Endothelial cell of umbilical vein (primary cell): ENCODE data around the gene SEMA5A. TPM values are rescaled to one million over a fixed set of nuclear protein-coding genes. Genes with fewer than 3 reads are reported as not detected.

Experiments used
- BruUV-seq: library from RNA; stranded (reverse); fragments of 400-500 nt; replicated peaks from 2 replicates; lab custom pipeline; 2021; lab: Mats Ljungman, UMichigan
- CTCF ChIA-PET: fragments of 300-600, 350-600 bp; sonication (Branson Sonifier 250); formaldehyde crosslinking; loops from one replicate; lab custom pipeline; 2021; ENCODE audit warnings: antibody characterized with exemption, inconsistent platforms; lab: Charles Lee
- POLR2A ChIA-PET: fragments of 300-600, 350-600 bp; sonication (Branson Sonifier 250); formaldehyde crosslinking; loops from one replicate; lab custom pipeline; 2021; ENCODE audit warnings: antibody characterized with exemption, inconsistent platforms; lab: Charles Lee
- DNase-seq: peaks from one replicate; pipeline ENCODE4 v3.0.0-alpha.2; 2011; ENCODE audit warnings: low read depth, low spot score
- FAIRE-seq: peaks from 2 replicates; lab custom pipeline; 2011; peaks lifted over from hg19 to GRCh38; lab: Jason Lieb, UNC
- H2AFZ ChIP-seq: 2 replicates; pipeline ENCODE4 v1.6.0; 2012; ENCODE audit warnings: low read depth, low read length, control low read depth, inconsistent platforms
- H3K27ac ChIP-seq: 2 replicates; pipeline ENCODE4 v1.5.1; 2011; ENCODE audit warnings: low read depth, mild to moderate bottlenecking, control low read depth, low read length, moderate library complexity; ENCODE audit not compliant: insufficient read depth
- H3K27me3 ChIP-seq, 2 experiments: 2 replicates each; pipeline versions ENCODE4 v1.6.0 to v1.6.1; 2011; ENCODE audit warnings: low read length in 2 of 2, mixed read lengths in 1 of 2; ENCODE audit not compliant: control insufficient read depth in 2 of 2, insufficient read depth in 2 of 2
- H3K36me3 ChIP-seq, 2 experiments: 2 replicates in 1 of 2; 3 replicates in 1 of 2; pipeline ENCODE4 v1.5.1; 2011; ENCODE audit warnings: low read length in 2 of 2, mild to moderate bottlenecking in 1 of 2, moderate library complexity in 1 of 2; ENCODE audit not compliant: control insufficient read depth in 2 of 2, insufficient read depth in 2 of 2; ENCODE audit errors: extremely low read depth in 1 of 2
- H3K4me1 ChIP-seq: 3 replicates; pipeline ENCODE4 v1.5.1; 2011; ENCODE audit warnings: mild to moderate bottlenecking, low read length; ENCODE audit not compliant: control insufficient read depth, insufficient read depth; ENCODE audit errors: extremely low read depth
- H3K4me2 ChIP-seq: 2 replicates; pipeline ENCODE4 v1.6.1; 2011; ENCODE audit warnings: low read length, control low read depth, mixed read lengths; ENCODE audit not compliant: insufficient read depth
- H3K4me3 ChIP-seq, 3 experiments: fragments of 200-600 bp in 1 of 3; sonication (generic), shearing (Covaris generic) in 1 of 3; replicated peaks in 1 of 3; 2 replicates each; pipeline ENCODE4 v1.5.1; 2011 to 2016; ENCODE audit warnings: control low read depth in 3 of 3, low read length in 3 of 3, mild to moderate bottlenecking in 2 of 3, inconsistent platforms in 1 of 3, low read depth in 1 of 3, moderate library complexity in 1 of 3; ENCODE audit not compliant: insufficient read depth in 1 of 3
- H3K79me2 ChIP-seq: 2 replicates; pipeline ENCODE4 v1.6.0; 2012; ENCODE audit warnings: low read length, inconsistent platforms; ENCODE audit not compliant: control insufficient read depth, insufficient read depth
- H3K9ac ChIP-seq: replicated peaks from 2 replicates; pipeline ENCODE3; 2011; ENCODE audit warnings: low read length, control low read depth; ENCODE audit not compliant: insufficient read depth; ENCODE audit errors: extremely low read depth
- H3K9me1 ChIP-seq: replicated peaks from 3 replicates; pipeline ENCODE4 v1.6.0; 2011; ENCODE audit warnings: mild to moderate bottlenecking, low read length; ENCODE audit not compliant: control insufficient read depth, insufficient read depth; ENCODE audit errors: extremely low read depth
- H3K9me3 ChIP-seq: replicated peaks from 2 replicates; pipeline ENCODE4 v1.5.1; 2012; ENCODE audit warnings: low read length, inconsistent platforms; ENCODE audit not compliant: control insufficient read depth, insufficient read depth
- H4K20me1 ChIP-seq: replicated peaks from 2 replicates; pipeline ENCODE3; 2011; ENCODE audit warnings: mild to moderate bottlenecking, low read length; ENCODE audit not compliant: control insufficient read depth, insufficient read depth; ENCODE audit errors: extremely low read depth
- EZH2 ChIP-seq: IDR thresholded peaks from 2 replicates; pipeline ENCODE4 v1.6.1; 2012; ENCODE audit warnings: borderline replicate concordance, low read depth, mild to moderate bottlenecking, moderate library complexity, low read length, inconsistent platforms; ENCODE audit not compliant: severe bottlenecking
- FOS ChIP-seq: IDR thresholded peaks from 2 replicates; pipeline ENCODE4 v1.6.1; 2011; ENCODE audit warnings: mild to moderate bottlenecking, low read length, moderate library complexity, borderline replicate concordance; ENCODE audit not compliant: insufficient read depth
- GATA2 ChIP-seq: IDR thresholded peaks from 2 replicates; pipeline ENCODE4 v1.7.0; 2011; ENCODE audit warnings: low read depth, mild to moderate bottlenecking, moderate library complexity, mixed read lengths, low read length; ENCODE audit not compliant: insufficient read length, insufficient read depth
- JUN ChIP-seq: IDR thresholded peaks from 2 replicates; pipeline ENCODE4 v1.6.1; 2011; ENCODE audit warnings: borderline replicate concordance, low read depth; ENCODE audit not compliant: insufficient read length, insufficient read depth
- POLR2AphosphoS5 ChIP-seq: IDR thresholded peaks from 2 replicates; pipeline ENCODE4 v1.6.1; 2012; ENCODE audit warnings: low read depth, mild to moderate bottlenecking, control low read depth, low read length, moderate library complexity; ENCODE audit not compliant: insufficient read depth
- dilution Hi-C: fragments of 300-500 bp; cut with MboI; formaldehyde crosslinking; loops from one replicate; pipeline ENCODE4 v1.15.0; 2019; ENCODE audit warnings: low sequenced_read_pairs; ENCODE audit not compliant: extremely low pct_ligation_motif_present
- intact Hi-C: fragments of 100-400 bp; cut with micrococcal nuclease; formaldehyde crosslinking; loops from one replicate; pipeline ENCODE4 v1.10.0; 2022
- polyA plus RNA-seq, 4 experiments: library from polyadenylated mRNA; depleted of rRNA in 3 of 4; stranded (reverse) in 3 of 4; unstranded in 1 of 4; fragments of >200 nt; gene quantifications; 2 replicates each; pipeline versions ENCODE4 v1.2.1 to v1.2.3, GENCODE V29; 2011 to 2012; ENCODE audit warnings: missing spikeins in 1 of 4
- total RNA-seq: library from RNA; stranded (reverse); gene quantifications from 2 replicates; pipeline ENCODE4 v1.2.3, GENCODE V29; 2021
- TF ChIP-seq, protein P1 (sequence below), 2 donors: IDR thresholded peaks; 1 replicate in 1 of 2; 2 replicates in 1 of 2; pipeline ENCODE4 v1.5.1; 2011; ENCODE audit warnings: low read length in 2 of 2, mild to moderate bottlenecking in 2 of 2, moderate library complexity in 2 of 2, control low read depth in 1 of 2, inconsistent platforms in 1 of 2, low read depth in 1 of 2; ENCODE audit not compliant: insufficient read depth in 1 of 2; ENCODE audit errors: extremely low read depth in 1 of 2
- TF ChIP-seq, protein P2 (sequence below): IDR thresholded peaks from 2 replicates; pipeline ENCODE4 v1.6.1; 2011; ENCODE audit not compliant: insufficient read depth, insufficient read length

The SEMA5A gene
- total and polyA plus RNA-seq, 2 donors (not counting 3 experiments of a cell fraction or from before 2014, with no cell fraction given): 0.04 to 0.06 TPM

DNA sequence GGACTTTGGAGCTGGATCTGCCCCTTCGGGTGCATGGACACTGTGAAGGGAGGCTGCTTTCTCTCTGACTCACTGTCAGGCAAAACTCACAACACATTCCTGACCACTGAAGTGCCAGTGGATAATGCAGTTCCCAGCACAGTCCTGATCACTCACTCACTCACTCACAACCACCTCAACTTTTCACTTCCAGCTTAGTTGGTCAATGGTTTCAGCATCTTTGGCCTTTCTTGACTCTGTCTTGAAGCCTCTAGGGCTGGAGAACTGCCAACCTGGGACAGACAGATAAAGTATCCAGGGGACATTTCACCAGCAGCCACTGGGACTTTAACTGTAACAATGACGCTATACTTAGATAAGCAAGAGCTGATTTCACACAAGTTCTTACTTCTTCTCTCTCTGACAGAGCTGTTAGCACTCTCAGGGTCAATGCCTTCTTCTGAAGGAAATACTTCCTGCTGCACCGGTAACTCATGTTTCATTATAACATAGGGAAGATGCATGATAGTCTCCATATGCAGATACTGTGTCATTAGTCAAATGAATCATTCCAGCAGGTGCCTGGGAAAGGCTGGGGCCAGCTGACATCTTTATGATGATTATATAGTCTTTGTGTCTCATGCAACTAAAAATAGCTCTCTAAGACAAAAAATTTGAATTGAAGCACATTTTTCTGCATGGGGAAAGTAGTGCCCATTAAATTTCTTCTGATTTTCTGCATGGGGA, 499.0 kb downstream of the SEMA5A start:
- H3K4me1 ChIP-seq: no peaks in the 10 kb centered on the region
- dilution Hi-C loops: no loop called here
- H3K4me3 ChIP-seq: no peak overlapping the region
- CTCF ChIA-PET: interaction anchor here (0.8 to 1.3 kb wide), 3 partner anchors 12 to 139 kb away, joined by 3 read pairs; no protein-coding TSS in a partner anchor
- peak overlapping the region; percentile 28 for H2AFZ ChIP-seq
- intact Hi-C loops: no loop called here
- H3K9me3 ChIP-seq: no peaks in the 10 kb centered on the region
- H3K4me2 ChIP-seq: no peak overlapping the region
- H3K79me2 ChIP-seq: no peaks in the 10 kb centered on the region
- H3K36me3 ChIP-seq: no peaks in the 10 kb centered on the region
- TF ChIP-seq EZH2 (no peak), POLR2AphosphoS5 (no peak), FOS (peak; percentile 78), JUN (no peak), GATA2 (peak; percentile 49)
- TF ChIP-seq, protein P1, sequence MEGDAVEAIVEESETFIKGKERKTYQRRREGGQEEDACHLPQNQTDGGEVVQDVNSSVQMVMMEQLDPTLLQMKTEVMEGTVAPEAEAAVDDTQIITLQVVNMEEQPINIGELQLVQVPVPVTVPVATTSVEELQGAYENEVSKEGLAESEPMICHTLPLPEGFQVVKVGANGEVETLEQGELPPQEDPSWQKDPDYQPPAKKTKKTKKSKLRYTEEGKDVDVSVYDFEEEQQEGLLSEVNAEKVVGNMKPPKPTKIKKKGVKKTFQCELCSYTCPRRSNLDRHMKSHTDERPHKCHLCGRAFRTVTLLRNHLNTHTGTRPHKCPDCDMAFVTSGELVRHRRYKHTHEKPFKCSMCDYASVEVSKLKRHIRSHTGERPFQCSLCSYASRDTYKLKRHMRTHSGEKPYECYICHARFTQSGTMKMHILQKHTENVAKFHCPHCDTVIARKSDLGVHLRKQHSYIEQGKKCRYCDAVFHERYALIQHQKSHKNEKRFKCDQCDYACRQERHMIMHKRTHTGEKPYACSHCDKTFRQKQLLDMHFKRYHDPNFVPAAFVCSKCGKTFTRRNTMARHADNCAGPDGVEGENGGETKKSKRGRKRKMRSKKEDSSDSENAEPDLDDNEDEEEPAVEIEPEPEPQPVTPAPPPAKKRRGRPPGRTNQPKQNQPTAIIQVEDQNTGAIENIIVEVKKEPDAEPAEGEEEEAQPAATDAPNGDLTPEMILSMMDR (IDR thresholded peaks at IDR 0.05; ENCODE audit: extremely low read depth in 1 of 2, insufficient read depth in 1 of 2, low read depth in 1 of 2, low read length in 2 of 2): no peak
- TF ChIP-seq, protein P2, sequence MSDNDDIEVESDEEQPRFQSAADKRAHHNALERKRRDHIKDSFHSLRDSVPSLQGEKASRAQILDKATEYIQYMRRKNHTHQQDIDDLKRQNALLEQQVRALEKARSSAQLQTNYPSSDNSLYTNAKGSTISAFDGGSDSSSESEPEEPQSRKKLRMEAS: no peak
- H3K9ac ChIP-seq: no peak overlapping the region
- no peak overlapping the region for H3K27ac ChIP-seq
- POLR2A ChIA-PET: no interaction called here
- no peaks in the 10 kb centered on the region for H3K9me1 ChIP-seq
- DNase-seq: peak; percentile 55
- FAIRE-seq: peak; percentile 70
- no TSS peak for BruUV-seq
- no peaks in the 10 kb centered on the region for H3K27me3 ChIP-seq
- H4K20me1 ChIP-seq: no peaks in the 10 kb centered on the region
